ENCODE measurements around the gene KCNMB4.

DNA sequence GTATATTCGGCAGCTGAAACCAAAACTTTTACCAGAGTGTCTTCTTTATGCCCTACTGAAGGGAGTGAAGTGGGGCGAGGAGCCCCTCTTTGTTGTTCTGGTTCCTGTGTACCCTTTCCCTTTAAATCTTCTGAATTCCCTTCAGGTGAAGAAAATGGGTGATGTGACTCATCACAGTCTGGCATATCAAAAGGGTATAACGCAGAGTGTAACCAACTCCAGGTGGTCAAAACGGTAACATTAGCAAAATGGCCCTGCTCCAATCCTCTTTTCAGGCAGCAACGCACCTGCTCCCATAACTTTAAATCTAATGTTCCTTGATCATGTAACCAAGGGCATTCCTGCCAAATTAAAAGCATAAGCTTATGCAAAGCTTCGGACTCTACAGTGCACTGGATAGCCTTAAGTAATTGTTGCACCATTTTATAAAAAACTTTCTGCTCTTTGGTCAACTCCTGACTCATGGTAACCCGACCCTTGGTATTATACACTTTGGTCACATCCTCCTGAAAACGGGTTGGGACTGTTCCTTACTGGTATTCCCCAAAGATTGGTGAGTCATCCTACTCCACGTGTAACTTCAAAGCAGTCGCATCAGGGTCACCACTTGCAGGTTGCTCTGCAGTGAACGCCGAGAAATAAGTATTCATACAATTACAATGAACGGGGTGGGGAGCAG lies 83.1 kb downstream of the KCNMB4 start:
- TF ChIP-seq, protein P1, sequence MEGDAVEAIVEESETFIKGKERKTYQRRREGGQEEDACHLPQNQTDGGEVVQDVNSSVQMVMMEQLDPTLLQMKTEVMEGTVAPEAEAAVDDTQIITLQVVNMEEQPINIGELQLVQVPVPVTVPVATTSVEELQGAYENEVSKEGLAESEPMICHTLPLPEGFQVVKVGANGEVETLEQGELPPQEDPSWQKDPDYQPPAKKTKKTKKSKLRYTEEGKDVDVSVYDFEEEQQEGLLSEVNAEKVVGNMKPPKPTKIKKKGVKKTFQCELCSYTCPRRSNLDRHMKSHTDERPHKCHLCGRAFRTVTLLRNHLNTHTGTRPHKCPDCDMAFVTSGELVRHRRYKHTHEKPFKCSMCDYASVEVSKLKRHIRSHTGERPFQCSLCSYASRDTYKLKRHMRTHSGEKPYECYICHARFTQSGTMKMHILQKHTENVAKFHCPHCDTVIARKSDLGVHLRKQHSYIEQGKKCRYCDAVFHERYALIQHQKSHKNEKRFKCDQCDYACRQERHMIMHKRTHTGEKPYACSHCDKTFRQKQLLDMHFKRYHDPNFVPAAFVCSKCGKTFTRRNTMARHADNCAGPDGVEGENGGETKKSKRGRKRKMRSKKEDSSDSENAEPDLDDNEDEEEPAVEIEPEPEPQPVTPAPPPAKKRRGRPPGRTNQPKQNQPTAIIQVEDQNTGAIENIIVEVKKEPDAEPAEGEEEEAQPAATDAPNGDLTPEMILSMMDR (conservative IDR thresholded peaks at IDR 0.05; ENCODE audit: low read depth, low read length), result no peak
- no peak for TF ChIP-seq EZH2 (IDR thresholded peaks at IDR 0.05; ENCODE audit: borderline replicate concordance, low read depth, low read length, poor library complexity, severe bottlenecking)

Measured in A673 (cell line).